Left lobe of liver (tissue), 2 donors: ENCODE measurements around the gene CUX1. TPM values are rescaled to one million over a fixed set of nuclear protein-coding genes. Genes with fewer than 3 reads are reported as not detected.
A peak's percentile ranks its signal among the peaks of the same experiment; 100 is the strongest.
"Not testable (repeated sequence)": the region's sequence is repeated elsewhere in the genome, so short reads cannot be mapped to it uniquely, and the experiment has no call there.

ENCODE experiments used
- ATAC-seq: fragments of 200-7000 bp; cut with Tn5 transposase; one replicate; pipeline ENCODE4 v1.9.1; 2020; ENCODE audit warnings: mild to moderate bottlenecking, moderate library complexity
- DNase-seq: peaks from one replicate; pipeline ENCODE4 v3.0.0-alpha.2; 2020; ENCODE audit warnings: low spot score
- total RNA-seq: library from RNA; stranded (reverse); gene quantifications from one replicate; pipeline ENCODE4 v1.2.1, GENCODE V29; 2021
- donor health status: DM: no; HTN: no; CAD: no; lungs with moderate emphysema.
- donor health status: DM: no; HTN: yes; CAD: no.

The CUX1 gene
- total RNA-seq, 1 donor from 2014 or later = 42.0 TPM

GRCh38 chr7:101865455-101865854 lies 48.0 kb downstream of the CUX1 start:
- DNase-seq (no peak), ATAC-seq (no peak)

GRCh38 chr7:101866328-101866727 lies 48.9 kb downstream of the CUX1 start:
- DNase-seq (no peak), ATAC-seq (no peak)

- DNase-seq (no peak), ATAC-seq (no peak)
Measured at GRCh38 chr7:101867265-101867664, 49.8 kb downstream of the CUX1 start.

DNA sequence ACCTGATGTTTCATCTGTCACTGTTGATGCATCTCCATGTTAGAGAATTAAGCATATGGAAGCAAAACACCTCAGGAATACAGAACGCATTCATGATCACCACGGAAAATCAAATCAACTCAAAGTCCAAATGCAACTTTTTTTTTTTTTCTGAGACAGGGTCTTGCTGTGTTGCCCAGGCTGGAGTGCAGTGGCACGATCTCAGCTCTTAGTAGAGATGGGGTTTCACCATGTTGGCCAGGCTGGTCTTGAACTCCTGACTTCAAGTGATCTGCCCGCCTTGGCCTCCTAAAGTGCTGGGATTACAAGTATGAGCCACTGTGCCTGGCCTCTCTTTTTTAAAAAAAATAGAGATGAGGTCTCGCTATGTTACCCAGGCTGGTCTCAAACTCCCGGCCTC lies 50.3 kb downstream of the CUX1 start:
- DNase-seq, ATAC-seq: not testable (repeated sequence)

DNA sequence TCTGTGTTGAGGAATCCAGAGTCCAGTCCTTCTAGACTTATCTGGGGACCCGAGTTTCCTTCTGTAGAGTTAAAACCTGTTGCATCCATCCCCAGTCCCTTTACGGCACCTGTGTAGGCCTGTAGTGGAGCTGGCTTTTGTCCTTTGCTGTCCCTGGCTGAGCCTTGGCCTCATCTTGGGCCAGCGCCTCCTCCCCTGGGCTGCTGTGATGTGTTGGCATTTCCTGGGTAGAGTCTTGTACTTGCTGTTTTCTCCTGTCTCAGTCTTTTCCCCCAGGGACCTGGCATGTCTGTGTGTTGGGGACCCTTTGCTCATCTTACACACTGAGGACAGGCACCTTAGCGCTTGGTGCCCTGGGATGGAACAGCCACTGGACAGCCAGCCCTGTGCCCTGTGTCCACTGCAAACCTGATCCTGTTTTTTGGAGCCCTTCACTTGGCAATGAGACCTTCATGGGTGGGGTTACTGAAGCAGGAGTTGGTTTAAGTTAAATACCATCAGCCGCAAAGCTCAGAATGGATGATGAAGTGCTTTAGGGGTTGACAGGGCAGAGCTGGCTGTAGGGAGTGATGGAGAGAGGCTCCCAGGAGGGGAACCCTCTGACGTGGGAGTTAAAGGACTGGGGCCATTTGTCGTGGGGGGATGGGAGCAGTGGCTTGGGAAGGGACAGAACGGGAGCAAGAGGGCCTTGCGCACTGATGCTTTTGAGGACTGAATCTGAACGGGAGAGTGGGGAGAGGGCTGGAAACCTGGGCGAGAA lies 50.9 kb downstream of the CUX1 start:
- ATAC-seq (no peak), DNase-seq (no peak)

DNA sequence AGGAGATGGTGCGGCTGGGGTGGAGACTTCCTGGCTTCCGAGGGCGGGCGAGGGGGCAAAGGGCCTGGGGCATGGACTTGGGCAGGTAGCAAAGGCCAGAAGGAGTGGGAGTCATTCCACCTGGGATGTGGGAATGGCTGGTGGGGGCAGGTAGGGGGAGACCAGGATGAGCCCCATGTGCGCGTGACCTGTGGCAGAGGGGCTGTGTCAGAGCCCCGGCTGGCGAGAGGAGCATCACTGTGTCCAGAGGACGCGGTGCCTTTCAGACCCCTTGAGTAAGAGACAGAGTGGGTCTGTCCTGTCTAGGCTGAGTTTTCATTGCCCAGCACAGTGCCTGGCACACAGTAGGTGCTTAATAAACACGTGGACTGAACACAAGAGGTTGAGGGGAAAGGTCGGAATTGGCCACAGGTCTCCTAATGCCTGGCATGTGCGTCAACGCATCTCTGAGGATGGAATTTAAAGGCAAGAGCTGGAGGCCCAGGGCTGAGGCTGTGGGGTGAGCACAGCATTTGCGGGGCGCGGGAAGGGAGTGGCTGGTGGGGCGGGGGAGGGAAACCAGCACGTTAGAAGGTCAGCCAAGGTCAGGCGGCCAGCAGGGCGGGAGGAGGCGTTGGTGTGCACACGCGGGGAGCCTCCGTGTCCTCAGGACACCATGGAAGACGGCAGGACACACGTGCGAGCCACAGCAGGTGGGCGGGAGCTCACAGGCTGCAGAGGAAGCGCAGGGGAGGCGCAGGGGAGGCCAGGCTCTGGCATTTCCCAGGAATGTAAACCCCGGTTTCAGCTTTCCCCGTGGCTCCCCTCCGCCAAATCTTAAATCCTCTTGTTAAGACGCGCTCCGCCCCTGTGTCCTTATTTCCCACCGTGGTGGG lies 51.8 kb downstream of the CUX1 start:
- ATAC-seq (no peak), DNase-seq (no peak)

- DNase-seq (no peak), ATAC-seq (no peak)
Measured at GRCh38 chr7:101869901-101870290, 52.5 kb downstream of the CUX1 start.

- peak; percentile 61 for ATAC-seq
- DNase-seq = no peak
Measured at GRCh38 chr7:101870361-101871062, 53.1 kb downstream of the CUX1 start.

DNA sequence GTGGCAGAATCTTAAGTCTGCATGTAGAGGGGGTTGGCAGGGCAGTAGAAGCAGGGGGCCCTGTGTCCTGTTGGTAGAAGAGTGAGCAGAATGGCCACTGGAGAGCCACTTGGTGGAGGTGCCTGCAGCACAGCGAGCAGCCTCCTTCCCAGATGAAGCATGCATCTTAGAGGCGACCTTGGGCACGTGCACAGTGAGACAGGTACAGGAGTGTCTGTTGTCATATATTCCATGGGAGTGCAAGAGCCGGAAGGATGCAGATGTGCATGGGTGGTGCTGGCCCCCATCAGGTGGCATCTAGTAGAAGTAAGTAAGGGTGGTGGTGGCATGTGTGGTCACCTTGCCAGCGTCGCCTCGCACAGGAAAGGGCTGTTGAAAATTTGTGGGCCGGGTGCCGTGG lies 53.9 kb downstream of the CUX1 start:
- no peak for ATAC-seq
- DNase-seq = no peak

DNA sequence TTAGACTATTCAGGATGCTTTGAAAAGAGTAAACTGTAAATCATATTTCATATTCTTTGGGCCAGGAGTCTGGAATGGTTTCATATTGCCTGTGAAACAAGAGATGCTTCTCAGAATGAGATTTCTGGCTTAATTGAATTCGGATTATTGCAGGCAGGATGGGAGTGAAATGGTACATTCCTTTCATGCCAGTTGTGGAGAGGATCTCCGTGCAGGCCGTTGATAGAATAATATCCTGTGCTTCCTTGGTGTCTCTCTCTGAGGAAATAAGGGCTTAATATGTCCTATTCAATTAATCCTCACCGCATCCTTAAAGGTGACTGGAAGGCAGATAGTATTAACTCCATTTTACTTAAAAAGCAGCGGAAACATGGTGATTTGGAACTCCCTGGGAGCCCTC lies 56.6 kb downstream of the CUX1 start:
- ATAC-seq (no peak), DNase-seq (no peak)

- ATAC-seq (peak; percentile 10), DNase-seq (no peak)
Measured at GRCh38 chr7:101875283-101875846, 57.9 kb downstream of the CUX1 start.

DNA sequence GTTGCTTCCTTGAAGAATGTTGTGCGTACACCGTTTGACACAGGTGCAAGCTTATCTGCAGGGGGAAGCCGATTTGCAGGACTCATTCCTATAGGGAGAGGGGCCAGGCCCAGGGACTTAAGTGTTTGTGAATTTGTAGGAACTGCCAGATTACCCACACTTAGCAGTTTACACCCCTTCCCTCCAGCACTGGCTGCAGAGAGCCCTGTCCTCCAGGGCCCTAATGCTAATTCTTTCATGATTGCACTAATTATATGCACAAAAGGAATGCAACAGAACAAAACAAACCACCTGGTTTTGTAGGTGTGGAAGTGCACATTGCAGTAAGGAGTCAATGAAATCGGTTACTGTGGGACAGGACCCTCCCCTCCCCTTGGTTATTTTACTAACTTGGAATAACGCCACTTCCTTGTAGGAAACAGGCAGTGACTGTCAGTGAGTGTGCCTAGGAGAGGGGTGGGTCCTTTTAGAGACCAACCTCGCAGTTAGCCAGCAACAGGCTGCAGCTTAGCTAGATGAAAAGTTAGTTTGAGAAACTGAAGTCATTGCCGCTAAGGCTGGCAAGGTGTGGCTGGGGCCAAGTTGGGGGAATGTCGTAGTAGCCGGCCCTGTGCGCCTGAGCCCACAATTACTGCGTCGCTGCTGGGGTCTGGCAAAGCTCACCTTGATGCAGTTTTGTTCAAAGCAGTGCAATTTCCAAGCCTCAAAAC lies 60.6 kb downstream of the CUX1 start:
- ATAC-seq (no peak), DNase-seq (no peak)

DNA sequence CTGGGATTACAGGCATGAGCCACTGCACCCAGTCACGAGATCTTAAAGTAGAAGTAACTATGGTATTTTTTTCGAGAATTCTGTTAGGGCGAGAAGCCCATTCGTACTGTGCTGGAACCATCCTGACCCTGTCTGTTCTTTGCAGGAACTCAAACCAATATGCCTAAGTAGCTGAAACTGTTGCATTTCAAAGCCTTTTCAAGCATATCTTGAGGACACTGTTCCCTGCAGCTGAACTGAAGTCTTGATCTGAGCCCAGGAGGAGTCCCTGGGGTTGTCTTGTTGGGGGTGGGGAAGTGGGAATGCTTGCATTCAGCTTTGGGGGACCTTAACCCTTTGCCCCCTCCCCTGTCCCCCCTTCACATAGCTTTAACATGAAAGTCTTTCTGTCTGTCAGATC lies 61.5 kb downstream of the CUX1 start:
- no peak for DNase-seq

GRCh38 chr7:101879565-101879964 lies 62.1 kb downstream of the CUX1 start:
- ATAC-seq (no peak), DNase-seq (no peak)

More for the DNA sequence above, 61.5 kb downstream of the CUX1 start:
- ATAC-seq = no peak

DNA sequence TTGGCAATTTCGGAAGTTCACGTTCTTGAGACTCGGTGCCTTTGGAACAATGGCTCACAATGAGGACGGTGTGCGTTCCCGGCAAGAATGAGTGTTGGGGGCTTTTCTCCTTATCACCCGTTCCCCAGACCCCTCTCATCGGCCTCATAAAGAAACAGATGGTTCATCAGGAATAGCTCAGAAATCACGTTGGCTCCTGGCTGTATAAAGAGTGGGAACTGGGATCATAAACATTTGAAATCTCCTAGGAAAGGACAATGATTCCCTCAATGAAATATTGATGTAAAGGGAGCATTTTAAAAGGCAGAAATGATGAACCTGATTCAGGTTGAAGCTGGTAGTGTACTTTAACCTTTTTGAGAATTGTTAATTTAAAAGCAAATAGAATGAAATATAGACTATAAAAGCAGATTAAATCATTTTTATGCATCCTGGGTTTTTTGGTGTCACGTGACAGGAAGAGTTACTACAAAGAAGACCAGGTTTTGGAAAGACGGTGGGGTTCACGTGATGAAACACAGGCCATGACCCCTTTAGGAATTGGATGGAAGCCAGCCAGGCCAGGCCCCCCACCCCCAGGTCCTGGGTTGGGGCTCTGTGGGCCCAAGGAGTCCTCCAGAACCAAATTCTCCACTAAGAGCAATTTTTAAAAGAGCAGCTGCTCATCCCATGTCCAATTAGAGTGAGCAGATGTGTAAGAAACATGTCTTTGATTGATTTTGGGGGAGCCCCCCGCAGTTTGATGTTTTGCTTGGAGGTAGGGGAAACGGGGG lies 63.0 kb downstream of the CUX1 start:
- no peak for ATAC-seq
- no peak for DNase-seq

- ATAC-seq (no peak), DNase-seq (no peak)
Measured at GRCh38 chr7:101882005-101882421, 64.6 kb downstream of the CUX1 start.

- peak; percentile 85 for ATAC-seq
Measured at GRCh38 chr7:101882595-101883564, 65.5 kb downstream of the CUX1 start.

More at GRCh38 chr7:101882595-101883564, 65.5 kb downstream of the CUX1 start:
- peak; percentile 92 for DNase-seq
